OCI-LY7 (cell line): ENCODE results near the gene FBLN2. TPM values are rescaled to one million over a fixed set of nuclear protein-coding genes. Genes with fewer than 3 reads are reported as not detected.

Source experiments
- BruUV-seq: library from RNA; stranded (reverse); fragments of 400-500 nt; replicated peaks from 2 replicates; lab custom pipeline; 2021; lab: Mats Ljungman, UMichigan
- CTCF ChIA-PET: fragments of 300-600 bp; sonication (Branson Sonifier 250); formaldehyde crosslinking; loops from one replicate; lab custom pipeline; 2022; ENCODE audit warnings: antibody characterized with exemption; ENCODE audit not compliant: unreplicated experiment; lab: Charles Lee
- POLR2A ChIA-PET: fragments of 300-600 bp; sonication (Branson Sonifier 250); formaldehyde crosslinking; loops from one replicate; lab custom pipeline; 2022; ENCODE audit warnings: antibody characterized with exemption; lab: Charles Lee
- DNase-seq: peaks from one replicate; pipeline ENCODE4 v3.0.0-alpha.2; 2015; ENCODE audit warnings: low spot score
- H2AFZ ChIP-seq: fragments of 200-600 bp; sonication (generic), shearing (Covaris generic); 2 replicates; pipeline ENCODE4 v1.6.1; 2014; ENCODE audit warnings: mild to moderate bottlenecking, antibody characterized with exemption, low read length, moderate library complexity
- H3K27ac ChIP-seq: fragments of 200-600 bp; sonication (generic); 2 replicates; pipeline ENCODE4 v1.5.1; 2014; ENCODE audit warnings: mixed run types, low read depth, mild to moderate bottlenecking, moderate library complexity, low read length, inconsistent platforms; ENCODE audit not compliant: poor library complexity, severe bottlenecking
- H3K36me3 ChIP-seq: fragments of 200-600 bp; sonication (generic); 2 replicates; pipeline ENCODE4 v1.6.1; 2014; ENCODE audit warnings: mild to moderate bottlenecking, antibody characterized with exemption, low read length, moderate library complexity, mixed read lengths; ENCODE audit not compliant: insufficient read depth
- H3K4me1 ChIP-seq: fragments of 200-600 bp; sonication (generic); 2 replicates; pipeline ENCODE4 v1.5.1; 2014; ENCODE audit warnings: mild to moderate bottlenecking, low read length; ENCODE audit not compliant: insufficient read depth, poor library complexity, severe bottlenecking
- H3K4me2 ChIP-seq: fragments of 200-600 bp; sonication (generic); 2 replicates; pipeline ENCODE4 v1.6.1; 2014; ENCODE audit warnings: mild to moderate bottlenecking, low read length
- H3K4me3 ChIP-seq: fragments of 200-600 bp; sonication (generic); 2 replicates; pipeline ENCODE4 v1.5.1; 2014; ENCODE audit warnings: mild to moderate bottlenecking, low read depth, low read length; ENCODE audit not compliant: poor library complexity, severe bottlenecking
- H3K79me2 ChIP-seq: fragments of 200-600 bp; sonication (generic); 2 replicates; pipeline ENCODE4 v1.6.1; 2016; ENCODE audit warnings: low read depth, mild to moderate bottlenecking, low read length, moderate library complexity, mixed read lengths; ENCODE audit not compliant: insufficient read depth
- H3K9me2 ChIP-seq: fragments of 200-600 bp; sonication (generic); 2 replicates; pipeline ENCODE4 v1.6.1; 2016; ENCODE audit warnings: mild to moderate bottlenecking, low read length, mixed read lengths; ENCODE audit not compliant: insufficient read depth
- H3K9me3 ChIP-seq: fragments of 200-600 bp; sonication (generic); 2 replicates; pipeline ENCODE4 v1.6.1; 2014; ENCODE audit warnings: mild to moderate bottlenecking, mixed run types, low read length, mixed read lengths
- H4K20me1 ChIP-seq: fragments of 200-600 bp; sonication (generic); 2 replicates; pipeline ENCODE4 v1.6.1; 2014; ENCODE audit warnings: mild to moderate bottlenecking, antibody characterized with exemption, low read length, moderate library complexity, mixed read lengths; ENCODE audit not compliant: insufficient read depth
- EZH2phosphoT487 ChIP-seq: fragments of 200-600 bp; sonication (generic); IDR thresholded peaks from 2 replicates; pipeline ENCODE4 v1.6.1; 2018; ENCODE audit warnings: low read depth, borderline replicate concordance, mild to moderate bottlenecking, mixed run types, antibody characterized with exemption, low read length, moderate library complexity, mixed read lengths
- intact Hi-C: fragments of 100-400 bp; cut with micrococcal nuclease; formaldehyde crosslinking; loops from one replicate; pipeline ENCODE4 v1.10.0; 2022; ENCODE audit not compliant: unreplicated experiment
- total RNA-seq, 2 experiments: library from RNA; depleted of rRNA in 1 of 2; stranded (reverse); fragments of >200 nt in 1 of 2; shearing (Covaris generic) in 1 of 2; gene quantifications; 2 replicates each; pipeline ENCODE4 v1.2.3, GENCODE V29; 2014 to 2022
- TF ChIP-seq, protein P1 (sequence below): fragments of 200-600 bp; sonication (generic); conservative IDR thresholded peaks from 2 replicates; pipeline ENCODE4 v1.5.1; 2014; ENCODE audit warnings: mild to moderate bottlenecking, antibody characterized with exemption, low read length, moderate library complexity, mixed read lengths

The FBLN2 gene
- total RNA-seq, 2 experiments from 2014 or later = not detected

GRCh38 chr3:13543253-13543652, 5.7 kb upstream of the FBLN2 start:
- H3K9me2 ChIP-seq = no peaks in the 10 kb centered on the region
- no peak overlapping the region for H2AFZ ChIP-seq
- no peak overlapping the region for H3K4me2 ChIP-seq
- H3K79me2 ChIP-seq = no peaks in the 10 kb centered on the region
- DNase-seq = no peak
- H3K9me3 ChIP-seq = no peaks in the 10 kb centered on the region
- H3K36me3 ChIP-seq = no peaks in the 10 kb centered on the region
- no TSS peak for BruUV-seq
- H3K27ac ChIP-seq = no peak overlapping the region
- ChIA-PET CTCF (no interaction called here), POLR2A (no interaction called here)
- no peak for TF ChIP-seq EZH2phosphoT487
- TF ChIP-seq, protein P1, sequence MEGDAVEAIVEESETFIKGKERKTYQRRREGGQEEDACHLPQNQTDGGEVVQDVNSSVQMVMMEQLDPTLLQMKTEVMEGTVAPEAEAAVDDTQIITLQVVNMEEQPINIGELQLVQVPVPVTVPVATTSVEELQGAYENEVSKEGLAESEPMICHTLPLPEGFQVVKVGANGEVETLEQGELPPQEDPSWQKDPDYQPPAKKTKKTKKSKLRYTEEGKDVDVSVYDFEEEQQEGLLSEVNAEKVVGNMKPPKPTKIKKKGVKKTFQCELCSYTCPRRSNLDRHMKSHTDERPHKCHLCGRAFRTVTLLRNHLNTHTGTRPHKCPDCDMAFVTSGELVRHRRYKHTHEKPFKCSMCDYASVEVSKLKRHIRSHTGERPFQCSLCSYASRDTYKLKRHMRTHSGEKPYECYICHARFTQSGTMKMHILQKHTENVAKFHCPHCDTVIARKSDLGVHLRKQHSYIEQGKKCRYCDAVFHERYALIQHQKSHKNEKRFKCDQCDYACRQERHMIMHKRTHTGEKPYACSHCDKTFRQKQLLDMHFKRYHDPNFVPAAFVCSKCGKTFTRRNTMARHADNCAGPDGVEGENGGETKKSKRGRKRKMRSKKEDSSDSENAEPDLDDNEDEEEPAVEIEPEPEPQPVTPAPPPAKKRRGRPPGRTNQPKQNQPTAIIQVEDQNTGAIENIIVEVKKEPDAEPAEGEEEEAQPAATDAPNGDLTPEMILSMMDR = no peak
- intact Hi-C loops = no loop called here
- H3K4me3 ChIP-seq = no peak overlapping the region
- no peaks in the 10 kb centered on the region for H3K4me1 ChIP-seq
- H4K20me1 ChIP-seq = no peaks in the 10 kb centered on the region

DNA sequence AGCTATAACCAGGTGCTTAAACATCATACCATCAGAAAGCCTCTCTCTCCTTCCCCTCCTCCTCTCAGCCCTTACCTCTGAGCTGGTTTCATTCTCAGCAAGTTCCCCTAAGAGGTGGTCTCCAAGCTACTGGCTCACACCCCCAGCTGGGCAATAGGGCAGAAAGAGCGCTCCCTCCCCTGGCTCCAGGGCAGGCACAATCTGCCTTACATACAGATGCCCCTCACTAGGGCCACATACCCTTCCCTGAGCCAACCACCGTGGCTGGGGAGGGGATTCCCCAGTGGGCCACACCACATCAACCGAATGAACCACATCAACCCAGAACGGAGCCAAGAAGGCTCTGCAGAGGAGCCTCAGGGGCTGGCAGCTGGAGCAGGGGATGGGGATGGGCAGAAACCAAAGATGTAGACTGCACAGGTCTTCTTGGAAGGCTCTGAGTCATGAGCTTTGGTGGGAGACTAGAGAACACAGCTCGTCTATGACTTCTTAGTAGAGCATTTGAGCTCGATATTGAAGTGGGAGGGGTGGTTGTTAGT, 4.6 kb upstream of the FBLN2 start:
- intact Hi-C loops = no loop called here
- no TSS peak for BruUV-seq
- no peaks in the 10 kb centered on the region for H3K4me1 ChIP-seq
- no peaks in the 10 kb centered on the region for H4K20me1 ChIP-seq
- H3K9me3 ChIP-seq = no peaks in the 10 kb centered on the region
- H3K79me2 ChIP-seq = no peaks in the 10 kb centered on the region
- H3K36me3 ChIP-seq = no peaks in the 10 kb centered on the region
- H3K4me3 ChIP-seq = no peak overlapping the region
- POLR2A ChIA-PET = no interaction called here
- no peak for DNase-seq
- H3K9me2 ChIP-seq = no peaks in the 10 kb centered on the region
- TF ChIP-seq, protein P1 = no peak
- TF ChIP-seq EZH2phosphoT487 = no peak
- CTCF ChIA-PET = no interaction called here
- no peak overlapping the region for H3K27ac ChIP-seq
- H2AFZ ChIP-seq = no peak overlapping the region
- H3K4me2 ChIP-seq = no peak overlapping the region

GRCh38 chr3:13544951-13545651, 3.8 kb upstream of the FBLN2 start:
- intact Hi-C loops = no loop called here
- no peaks in the 10 kb centered on the region for H4K20me1 ChIP-seq
- no peaks in the 10 kb centered on the region for H3K36me3 ChIP-seq
- H3K4me1 ChIP-seq = no peaks in the 10 kb centered on the region
- POLR2A ChIA-PET = no interaction called here
- no peak for TF ChIP-seq EZH2phosphoT487
- no peaks in the 10 kb centered on the region for H3K79me2 ChIP-seq
- no TSS peak for BruUV-seq
- no peak overlapping the region for H3K27ac ChIP-seq
- no peak overlapping the region for H2AFZ ChIP-seq
- CTCF ChIA-PET = no interaction called here
- H3K4me3 ChIP-seq = no peak overlapping the region
- H3K9me2 ChIP-seq = no peaks in the 10 kb centered on the region
- DNase-seq = no peak
- H3K9me3 ChIP-seq = no peaks in the 10 kb centered on the region
- no peak overlapping the region for H3K4me2 ChIP-seq
